Left lobe of liver (tissue), 2 donors: Measurements from ENCODE around the gene GGACT. TPM values are rescaled to one million over a fixed set of nuclear protein-coding genes. Genes with fewer than 3 reads are reported as not detected.
"Not testable (repeated sequence)": the region's sequence is repeated elsewhere in the genome, so short reads cannot be mapped to it uniquely, and the experiment has no call there.

Experiments used
- ATAC-seq: fragments of 200-7000 bp; cut with Tn5 transposase; one replicate; pipeline ENCODE4 v1.9.1; 2020; ENCODE audit warnings: mild to moderate bottlenecking, moderate library complexity
- DNase-seq: peaks from one replicate; pipeline ENCODE4 v3.0.0-alpha.2; 2020; ENCODE audit warnings: low spot score
- total RNA-seq: library from RNA; stranded (reverse); gene quantifications from one replicate; pipeline ENCODE4 v1.2.1, GENCODE V29; 2021
- donor health status: DM: no; HTN: no; CAD: no; lungs with moderate emphysema.
- donor health status: DM: no; HTN: yes; CAD: no.

The GGACT gene
- total RNA-seq, 1 donor from 2014 or later: 9.6 TPM

- DNase-seq (no peak), ATAC-seq (no peak)
These were observed 13.1 kb upstream of the GGACT start for GRCh38 chr13:100601716-100602115.

- ATAC-seq: peak; percentile 94
- DNase-seq: peak; percentile 67
These were observed 12.3 kb upstream of the GGACT start for GRCh38 chr13:100600915-100601314.

- ATAC-seq (no peak), DNase-seq (no peak)
These were observed 11.9 kb upstream of the GGACT start for GRCh38 chr13:100600461-100600860.

GRCh38 chr13:100597253-100597652, 8.7 kb upstream of the GGACT start:
- ATAC-seq: no peak
- DNase-seq: no peak

- ATAC-seq (no peak), DNase-seq (no peak)
These were observed 7.9 kb upstream of the GGACT start for GRCh38 chr13:100596516-100596915.

- ATAC-seq (peak; percentile 53), DNase-seq (no peak)
These were observed 6.1 kb upstream of the GGACT start for GRCh38 chr13:100594731-100595130.

- DNase-seq (no peak), ATAC-seq (no peak)
These were observed 5.7 kb upstream of the GGACT start for GRCh38 chr13:100594255-100594654.

- ATAC-seq: no peak
These were observed 663 bp upstream of the GGACT start for GRCh38 chr13:100589178-100589725.

GRCh38 chr13:100584896-100585295, 3.7 kb downstream of the GGACT start:
- ATAC-seq (no peak), DNase-seq (no peak)

More at GRCh38 chr13:100589178-100589725, 663 bp upstream of the GGACT start:
- no peak for DNase-seq

- ATAC-seq: no peak
These were observed 7.1 kb downstream of the GGACT start for GRCh38 chr13:100581504-100581903.

GRCh38 chr13:100581030-100581429, 7.6 kb downstream of the GGACT start:
- DNase-seq: no peak
- no peak for ATAC-seq

More at GRCh38 chr13:100581504-100581903, 7.1 kb downstream of the GGACT start:
- no peak for DNase-seq

GRCh38 chr13:100580045-100580444, 8.5 kb downstream of the GGACT start:
- DNase-seq (no peak), ATAC-seq (no peak)

GRCh38 chr13:100577239-100577638, 11.3 kb downstream of the GGACT start:
- ATAC-seq: not testable (repeated sequence)

GRCh38 chr13:100573121-100573520, 15.5 kb downstream of the GGACT start:
- DNase-seq (peak; percentile 76), ATAC-seq (peak; percentile 97)

More at GRCh38 chr13:100577239-100577638, 11.3 kb downstream of the GGACT start:
- not testable (repeated sequence) for DNase-seq

GRCh38 chr13:100566543-100566942, 22.0 kb downstream of the GGACT start:
- DNase-seq: no peak
- ATAC-seq: no peak

GRCh38 chr13:100565286-100565685, 23.3 kb downstream of the GGACT start:
- peak; percentile 66 for ATAC-seq

GRCh38 chr13:100564444-100565223, 24.0 kb downstream of the GGACT start:
- DNase-seq (no peak), ATAC-seq (peak; percentile 51)

More at GRCh38 chr13:100565286-100565685, 23.3 kb downstream of the GGACT start:
- DNase-seq: no peak

GRCh38 chr13:100563779-100564178, 24.8 kb downstream of the GGACT start:
- DNase-seq (no peak), ATAC-seq (no peak)

- DNase-seq (no peak), ATAC-seq (peak; percentile 66)
These were observed 26.9 kb downstream of the GGACT start for GRCh38 chr13:100561599-100562204.

GRCh38 chr13:100561158-100561499, 27.5 kb downstream of the GGACT start:
- ATAC-seq (no peak), DNase-seq (no peak)

GRCh38 chr13:100560498-100561157, 28.0 kb downstream of the GGACT start:
- ATAC-seq: peak; percentile 55
- no peak for DNase-seq
